ENCODE results near the gene CYB561D1.
"Not testable (repeated sequence)": the region's sequence is repeated elsewhere in the genome, so short reads cannot be mapped to it uniquely, and the experiment has no call there.

CYB561D1 gene

GRCh38 chr1:109444346-109444745, 49.5 kb upstream of the CYB561D1 start (continued):
- no peak for TF ChIP-seq ZNF513 (tag by site-specific recombination; IDR thresholded peaks at IDR 0.05)

GRCh38 chr1:109445949-109446695, 47.8 kb upstream of the CYB561D1 start:
- CTCF ChIA-PET; H3K9me3 ChIP-seq (ENCODE audit: control insufficient read depth, insufficient read depth, low read depth, low read length); POLR2A ChIA-PET; H3K27ac ChIP-seq (ENCODE audit: extremely low read depth, low read depth, low read length); H3K4me1 ChIP-seq (ENCODE audit: control insufficient read depth, insufficient read depth, low read length); H3K36me3 ChIP-seq (ENCODE audit: control insufficient read depth in 2 of 2, insufficient read depth in 1 of 2, low read length in 2 of 2); H3K4me3 ChIP-seq (ENCODE audit: low read depth, low read length): not testable (repeated sequence)

GRCh38 chr1:109447524-109447923, 46.4 kb upstream of the CYB561D1 start:
- Histone ChIP-seq H3K27ac (ENCODE audit: extremely low read depth, low read depth, low read length) (no peak overlapping the region), H3K9me3 (ENCODE audit: control insufficient read depth, insufficient read depth, low read depth, low read length) (no peaks in the 10 kb centered on the region), H3K4me3 (ENCODE audit: low read depth, low read length) (no peak overlapping the region), H3K4me1 (ENCODE audit: control insufficient read depth, insufficient read depth, low read length) (no peaks in the 10 kb centered on the region), H3K36me3 (ENCODE audit: control insufficient read depth in 2 of 2, insufficient read depth in 1 of 2, low read length in 2 of 2) (no peaks in the 10 kb centered on the region)
- ChIA-PET CTCF (interaction anchor here (0.8 kb wide), 1 partner anchor 39 kb away, joined by 3 read pairs; no protein-coding TSS in a partner anchor), POLR2A (interaction anchor here (0.6 kb wide), 1 partner anchor 36 kb away, joined by 6 read pairs; the partner anchor contains the start of gene ATXN7L2)
- TF ChIP-seq MEIS1 (CRISPR knock-in tag; IDR thresholded peaks at IDR 0.05; ENCODE audit: borderline replicate concordance) (no peak), ZFHX2 (tag by site-specific recombination; conservative IDR thresholded peaks at IDR 0.05) (no peak), ZNF146 (tag by site-specific recombination; IDR thresholded peaks at IDR 0.05) (no peak), ZNF776 (tag by site-specific recombination; IDR thresholded peaks at IDR 0.05; ENCODE audit: borderline replicate concordance) (no peak), ZBTB7A (tag by site-specific recombination; IDR thresholded peaks at IDR 0.05; ENCODE audit: low read depth) (no peak), ZNF311 (tag by site-specific recombination; IDR thresholded peaks at IDR 0.05; ENCODE audit: borderline replicate concordance) (no peak), ZNF266 (tag by site-specific recombination; IDR thresholded peaks at IDR 0.05; ENCODE audit: low read depth) (no peak), IKZF3 (tag by site-specific recombination; IDR thresholded peaks at IDR 0.05) (no peak), ZNF585B (tag by site-specific recombination; IDR thresholded peaks at IDR 0.05) (no peak), GFI1B (tag by site-specific recombination; IDR thresholded peaks at IDR 0.05) (no peak), ZSCAN5A (tag by site-specific recombination; IDR thresholded peaks at IDR 0.05) (no peak), ZNF155 (tag by site-specific recombination; IDR thresholded peaks at IDR 0.05) (no peak)

- POLR2A ChIA-PET, result no interaction called here
- Histone ChIP-seq H3K9me3 (ENCODE audit: control insufficient read depth, insufficient read depth, low read depth, low read length) (no peaks in the 10 kb centered on the region), H3K27ac (ENCODE audit: extremely low read depth, low read depth, low read length) (no peak overlapping the region), H3K4me3 (ENCODE audit: low read depth, low read length) (no peak overlapping the region), H3K4me1 (ENCODE audit: control insufficient read depth, insufficient read depth, low read length) (no peaks in the 10 kb centered on the region), H3K36me3 (ENCODE audit: control insufficient read depth in 2 of 2, insufficient read depth in 1 of 2, low read length in 2 of 2) (no peaks in the 10 kb centered on the region)
- TF ChIP-seq ZNF626 (tag by site-specific recombination; IDR thresholded peaks at IDR 0.05) (peak; percentile 79; the same call in 1 of the 2 replicates), ZNF26 (tag by site-specific recombination; IDR thresholded peaks at IDR 0.05) (peak; percentile 49; the same call in 1 of the 2 replicates), KLF1 (tag by site-specific recombination; IDR thresholded peaks at IDR 0.05) (no peak), TRIM28 (IDR thresholded peaks at IDR 0.05; ENCODE audit: borderline replicate concordance, low read length) (peak; percentile 93), SETDB1 (IDR thresholded peaks at IDR 0.05; ENCODE audit: insufficient read length, low read length) (peak; percentile 100), ZNF184 (tag by site-specific recombination; IDR thresholded peaks at IDR 0.05) (0 out of 2 replicates have a peak, but pooled peaks have one; percentile 20)
- CTCF ChIA-PET, result interaction anchor here (0.8 to 1.3 kb wide), 2 partner anchors 9 to 36 kb away, joined by 3 read pairs; no protein-coding TSS in a partner anchor
Observed at GRCh38 chr1:109454497-109455133, 39.3 kb upstream of the CYB561D1 start.

All from HEK293 (cell line).